CD4-positive, alpha-beta T cell treated with Interleukin-1 beta for 1 hour (primary cell): ENCODE data around the gene TMEM79.
A peak's percentile ranks its signal among the peaks of the same experiment; 100 is the strongest.

Source experiments
- DNase-seq, 2 donors: peaks; one replicate each; pipeline ENCODE4 v3.0.0-alpha.2; 2020 to 2022

TMEM79 gene, protein sequence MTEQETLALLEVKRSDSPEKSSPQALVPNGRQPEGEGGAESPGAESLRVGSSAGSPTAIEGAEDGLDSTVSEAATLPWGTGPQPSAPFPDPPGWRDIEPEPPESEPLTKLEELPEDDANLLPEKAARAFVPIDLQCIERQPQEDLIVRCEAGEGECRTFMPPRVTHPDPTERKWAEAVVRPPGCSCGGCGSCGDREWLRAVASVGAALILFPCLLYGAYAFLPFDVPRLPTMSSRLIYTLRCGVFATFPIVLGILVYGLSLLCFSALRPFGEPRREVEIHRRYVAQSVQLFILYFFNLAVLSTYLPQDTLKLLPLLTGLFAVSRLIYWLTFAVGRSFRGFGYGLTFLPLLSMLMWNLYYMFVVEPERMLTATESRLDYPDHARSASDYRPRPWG

DNA sequence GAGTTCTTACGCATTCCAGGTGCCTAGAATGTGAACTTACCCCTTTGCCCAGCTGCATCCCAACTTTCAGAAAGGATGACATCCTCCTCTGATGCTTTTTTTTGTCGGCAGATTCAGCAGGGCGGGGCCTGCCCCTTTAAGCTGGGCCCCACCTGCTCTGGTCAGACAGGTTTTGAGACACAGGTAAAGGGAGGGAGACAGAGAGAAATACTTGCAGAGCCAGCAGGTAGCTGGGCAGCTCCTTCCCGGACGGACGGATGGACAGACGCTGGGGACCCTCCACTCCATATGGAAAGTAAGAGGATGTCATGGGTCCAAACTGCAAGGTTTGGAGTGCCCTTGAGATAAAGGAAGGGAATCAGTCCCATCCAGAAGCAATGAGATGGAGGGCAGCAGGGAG, at the start of gene TMEM79:
TSS of gene TMEM79 (plus strand) at position 214 of the 400 bp plus-strand sequence. CDS start 902 bp downstream, outside the sequence.
- no peak for DNase-seq

DNA sequence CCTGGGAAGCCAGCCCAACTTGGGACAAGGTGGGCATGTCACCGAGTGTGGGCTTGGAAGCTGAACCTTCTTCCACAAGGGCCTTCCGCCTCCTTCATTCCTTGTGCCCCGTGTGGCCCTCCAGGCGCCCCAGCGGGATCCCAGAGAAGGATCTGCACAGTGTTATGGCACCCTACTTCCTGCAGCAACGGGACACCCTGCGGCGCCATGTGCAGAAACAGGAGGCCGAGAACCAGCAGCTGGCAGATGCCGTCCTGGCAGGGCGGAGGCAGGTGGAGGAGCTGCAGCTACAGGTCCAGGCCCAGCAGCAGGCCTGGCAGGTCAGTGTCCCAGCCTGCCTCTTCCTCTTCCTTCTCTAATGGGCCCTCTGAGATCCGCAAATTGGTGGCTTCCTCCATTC, 48.0 kb upstream of the TMEM79 start:
- no peak for DNase-seq

DNA sequence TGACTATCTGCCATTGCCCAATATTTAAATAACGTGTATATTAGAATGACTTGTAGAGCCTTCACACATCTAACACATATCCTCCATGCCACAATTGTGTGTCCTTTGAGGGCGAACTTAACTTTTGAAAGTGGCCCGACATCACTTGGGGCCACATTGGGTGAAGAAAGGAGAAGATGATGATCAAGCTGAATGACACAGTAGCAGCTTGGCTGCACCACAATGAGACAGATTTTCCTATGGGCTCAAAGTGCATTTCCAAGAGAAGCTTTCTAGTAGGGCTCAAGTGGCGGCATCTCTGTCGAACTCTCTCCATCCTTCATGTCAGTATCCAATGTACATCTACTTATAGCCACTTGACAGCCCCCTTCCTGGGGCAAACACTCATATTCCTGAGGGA, 45.9 kb upstream of the TMEM79 start:
- DNase-seq = no peak

DNA sequence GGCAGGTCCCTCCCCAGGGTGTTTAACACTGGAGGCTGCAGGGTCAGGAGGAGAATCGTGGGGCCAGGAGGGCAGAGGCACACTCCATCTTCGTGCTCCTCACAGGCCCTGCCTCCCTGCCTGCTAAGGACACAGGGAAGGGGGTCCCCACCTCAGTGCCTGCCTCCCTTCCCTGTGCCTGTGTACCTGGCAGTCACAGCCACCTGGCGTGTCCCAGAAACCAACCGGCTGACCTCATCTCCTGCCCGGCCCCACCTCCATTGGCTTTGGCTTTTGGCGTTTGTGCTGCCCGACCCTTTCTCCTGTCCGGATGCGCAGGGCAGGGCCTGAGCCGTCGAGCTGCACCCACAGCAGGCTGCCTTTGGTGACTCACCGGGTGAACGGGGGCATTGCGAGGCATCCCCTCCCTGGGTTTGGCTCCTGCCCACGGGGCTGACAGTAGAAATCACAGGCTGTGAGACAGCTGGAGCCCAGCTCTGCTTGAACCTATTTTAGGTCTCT, 42.8 kb upstream of the TMEM79 start:
- no peak for DNase-seq

DNA sequence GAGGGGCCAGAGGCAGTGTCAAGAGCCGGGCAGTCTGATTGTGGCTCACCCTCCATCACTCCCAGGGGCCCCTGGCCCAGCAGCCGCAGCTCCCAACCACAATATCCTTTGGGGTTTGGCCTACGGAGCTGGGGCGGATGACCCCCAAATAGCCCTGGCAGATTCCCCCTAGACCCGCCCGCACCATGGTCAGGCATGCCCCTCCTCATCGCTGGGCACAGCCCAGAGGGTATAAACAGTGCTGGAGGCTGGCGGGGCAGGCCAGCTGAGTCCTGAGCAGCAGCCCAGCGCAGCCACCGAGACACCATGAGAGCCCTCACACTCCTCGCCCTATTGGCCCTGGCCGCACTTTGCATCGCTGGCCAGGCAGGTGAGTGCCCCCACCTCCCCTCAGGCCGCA, 42.2 kb upstream of the TMEM79 start, which contains the start of gene BGLAP:
TSS of gene BGLAP (plus strand) at position 259 of the 400 bp plus-strand sequence. CDS start at position 307, 48 bp downstream.
- DNase-seq = no peak

DNA sequence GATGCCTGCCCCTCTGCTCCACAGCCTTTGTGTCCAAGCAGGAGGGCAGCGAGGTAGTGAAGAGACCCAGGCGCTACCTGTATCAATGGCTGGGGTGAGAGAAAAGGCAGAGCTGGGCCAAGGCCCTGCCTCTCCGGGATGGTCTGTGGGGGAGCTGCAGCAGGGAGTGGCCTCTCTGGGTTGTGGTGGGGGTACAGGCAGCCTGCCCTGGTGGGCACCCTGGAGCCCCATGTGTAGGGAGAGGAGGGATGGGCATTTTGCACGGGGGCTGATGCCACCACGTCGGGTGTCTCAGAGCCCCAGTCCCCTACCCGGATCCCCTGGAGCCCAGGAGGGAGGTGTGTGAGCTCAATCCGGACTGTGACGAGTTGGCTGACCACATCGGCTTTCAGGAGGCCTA, 41.4 kb upstream of the TMEM79 start:
- DNase-seq = no peak

DNA sequence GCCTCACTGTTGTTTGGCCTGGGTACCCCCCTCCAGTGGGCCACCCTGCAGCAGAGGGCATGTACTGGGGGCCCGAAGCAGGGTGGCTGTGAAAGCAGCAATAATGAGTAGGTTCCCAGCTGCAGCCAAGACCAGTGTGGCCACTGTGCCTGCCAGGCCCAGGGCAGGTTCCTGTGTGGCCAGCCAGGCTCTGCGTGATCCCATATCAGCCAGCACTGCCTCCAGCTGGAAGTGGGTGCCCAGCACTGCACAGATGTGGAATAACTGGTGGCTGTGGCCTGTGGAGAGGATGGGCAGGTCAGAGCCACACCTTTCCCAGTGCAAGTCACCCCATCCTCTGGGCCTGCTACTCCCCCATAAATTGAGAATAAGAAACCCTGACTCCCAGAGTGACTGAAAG, 40.0 kb upstream of the TMEM79 start:
- DNase-seq = no peak

DNA sequence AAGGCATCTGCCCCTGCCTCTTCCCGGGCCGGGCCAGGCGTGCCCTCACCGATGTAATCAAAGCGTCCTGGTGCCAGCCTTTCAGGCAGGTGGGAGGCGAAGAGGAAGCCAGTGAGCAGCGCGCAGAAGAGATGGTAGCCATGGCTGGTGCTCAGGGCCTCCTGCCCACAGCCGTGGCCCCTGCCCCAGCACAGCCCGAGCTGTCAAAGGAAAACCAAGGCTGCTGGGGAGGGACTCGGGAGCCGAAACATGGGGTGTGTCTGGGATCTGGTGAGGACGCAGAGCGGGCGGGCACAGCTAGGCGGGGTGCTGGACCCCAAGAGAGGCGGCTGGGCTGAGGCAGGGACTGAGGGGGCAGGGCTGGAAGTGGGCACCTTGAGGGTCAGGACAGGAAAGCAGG, 39.4 kb upstream of the TMEM79 start:
- no peak for DNase-seq

DNA sequence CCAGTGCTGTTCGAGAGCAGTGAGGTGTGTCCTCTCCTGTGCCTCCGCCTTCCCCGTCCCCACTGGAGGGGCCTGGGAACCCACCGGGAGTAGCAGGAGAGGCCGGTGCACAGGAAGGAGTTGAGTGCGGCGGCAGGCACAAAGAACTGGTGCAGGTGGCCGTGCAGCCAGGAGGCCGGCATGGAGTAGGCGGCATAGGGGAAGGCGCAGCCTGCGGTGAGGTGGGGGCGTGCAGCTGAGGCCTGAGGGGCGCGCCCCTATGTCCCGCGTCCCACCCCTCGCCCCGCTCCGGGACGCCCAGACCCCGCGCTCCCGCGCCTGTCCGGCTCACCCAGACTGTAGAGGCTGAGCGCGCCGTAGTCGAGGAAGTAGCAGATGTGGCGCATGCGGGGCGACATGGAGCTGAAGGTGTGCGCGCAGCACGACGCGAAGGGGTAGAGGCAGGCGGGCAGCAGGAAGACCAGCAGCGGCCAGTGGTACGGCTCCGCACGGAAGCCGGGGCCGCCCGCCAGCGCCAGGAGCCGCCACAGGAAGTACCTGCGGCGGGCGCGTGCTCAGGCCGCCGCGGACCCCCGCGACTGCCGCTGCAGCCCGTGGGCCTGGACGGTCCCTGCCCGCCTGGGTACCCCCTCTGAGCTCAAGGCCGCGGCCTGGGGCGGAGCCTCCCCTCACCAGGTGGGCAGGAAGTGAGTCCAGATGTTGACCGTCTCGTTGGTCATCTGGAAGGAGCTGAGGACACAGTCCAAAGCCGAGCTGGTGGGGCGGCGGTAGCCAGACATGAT, 38.5 kb upstream of the TMEM79 start:
- DNase-seq = peak; percentile 25 to 27

DNA sequence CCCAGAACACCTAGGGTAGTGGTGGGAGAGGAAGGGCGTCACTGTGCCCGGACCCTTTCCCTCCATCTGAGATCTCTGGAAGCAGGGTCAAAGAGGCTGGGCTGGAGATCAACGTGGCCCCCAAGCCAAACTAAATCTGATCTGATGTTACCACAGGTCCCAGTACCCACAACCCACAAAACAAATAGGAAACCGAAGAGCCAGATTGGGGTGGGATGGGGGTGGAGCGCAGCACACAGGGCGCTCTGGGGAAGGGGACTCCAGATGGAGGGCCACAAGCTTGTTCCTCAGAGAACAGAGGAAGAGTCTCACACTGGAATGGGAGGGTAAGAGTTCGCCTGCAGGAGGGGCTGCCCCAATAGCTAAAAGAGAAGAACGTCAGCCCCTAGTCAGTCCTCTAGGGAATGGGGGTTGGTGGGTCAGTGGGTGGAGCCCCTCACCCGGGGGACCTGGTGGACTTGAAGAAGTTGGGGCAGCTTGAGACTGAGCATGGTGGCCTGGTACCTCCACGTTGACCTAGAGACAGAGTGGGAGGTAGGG, 37.8 kb upstream of the TMEM79 start:
- no peak for DNase-seq

DNA sequence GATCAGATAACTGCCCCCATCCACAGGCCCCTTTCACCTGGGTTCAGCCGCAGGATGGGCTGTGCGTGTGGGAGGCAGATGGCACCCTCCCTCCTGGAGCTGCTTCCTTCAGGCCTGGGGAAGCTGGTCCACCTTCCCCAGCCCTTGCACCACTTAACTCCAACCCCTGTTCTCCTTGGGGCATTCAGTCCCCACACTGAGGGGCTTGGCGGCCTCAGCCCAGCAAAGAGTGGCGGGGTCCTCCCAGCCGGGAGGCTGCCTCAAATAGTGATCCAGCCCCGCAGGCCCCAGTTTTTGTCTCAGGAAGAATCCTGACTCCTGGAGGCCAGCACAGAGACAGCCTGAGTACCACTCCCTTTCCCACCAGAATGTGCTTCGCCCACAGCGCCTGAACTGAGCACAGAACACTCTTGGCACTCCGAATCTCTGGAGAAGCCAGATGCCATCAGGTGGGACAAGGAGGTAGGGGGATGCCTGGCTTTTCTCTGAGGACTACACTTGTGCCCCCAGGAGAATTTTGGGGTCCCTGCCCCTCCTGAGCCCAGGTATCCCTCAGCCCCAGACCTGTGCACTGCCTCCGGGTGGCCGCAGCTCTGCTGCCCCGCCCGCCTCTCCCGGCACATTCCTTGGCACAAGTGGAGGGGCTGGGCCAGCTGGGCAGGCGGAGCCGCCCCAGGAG, 37.2 kb upstream of the TMEM79 start:
- no peak for DNase-seq

DNA sequence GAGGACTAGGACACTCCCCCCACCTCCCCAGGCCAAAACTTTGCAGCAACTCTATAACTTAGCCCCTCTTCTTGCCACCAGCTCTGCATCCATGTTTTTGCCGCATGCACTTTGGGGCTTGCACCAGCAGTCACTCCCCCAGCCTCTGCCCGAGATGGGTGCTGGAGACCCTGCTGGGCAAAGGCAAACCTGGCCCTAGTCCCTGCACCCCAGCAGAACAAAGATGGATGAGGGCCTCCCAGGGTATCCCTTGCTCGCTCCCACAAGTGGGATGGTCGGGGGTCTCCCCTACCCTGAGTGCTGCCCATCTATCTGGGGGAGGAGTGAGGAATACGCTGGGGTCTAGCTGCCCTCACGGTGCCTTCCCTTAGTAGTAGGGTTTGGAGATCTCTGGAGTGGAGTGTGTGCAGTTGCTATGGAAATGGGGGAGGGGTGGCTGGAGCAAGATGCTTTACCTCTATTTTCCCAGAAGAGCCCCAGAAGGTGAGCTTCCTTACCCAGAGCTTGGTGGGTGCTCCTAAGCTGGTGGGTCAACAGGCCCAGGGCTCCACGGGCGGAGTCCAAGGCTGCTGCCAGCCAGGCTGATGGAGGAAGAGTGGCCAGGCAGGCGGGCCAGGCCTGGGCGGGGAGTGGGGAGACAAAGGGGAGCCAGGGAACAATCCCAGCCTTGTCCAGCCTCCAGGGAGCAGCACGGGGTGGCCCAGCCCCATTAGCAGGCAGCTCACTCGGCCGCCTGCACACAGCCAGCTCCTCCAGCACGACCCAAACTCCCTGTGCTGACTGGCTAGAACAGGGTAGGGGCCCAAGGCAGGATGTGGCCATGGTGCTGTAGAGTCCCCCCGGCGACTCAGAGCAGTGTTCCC, 36.4 kb upstream of the TMEM79 start, which contains the start of gene PAQR6:
TSS of gene PAQR6 (minus strand) at position 597 of the 863 bp plus-strand sequence. CDS start 1,325 bp downstream, outside the sequence.
- no peak for DNase-seq

DNA sequence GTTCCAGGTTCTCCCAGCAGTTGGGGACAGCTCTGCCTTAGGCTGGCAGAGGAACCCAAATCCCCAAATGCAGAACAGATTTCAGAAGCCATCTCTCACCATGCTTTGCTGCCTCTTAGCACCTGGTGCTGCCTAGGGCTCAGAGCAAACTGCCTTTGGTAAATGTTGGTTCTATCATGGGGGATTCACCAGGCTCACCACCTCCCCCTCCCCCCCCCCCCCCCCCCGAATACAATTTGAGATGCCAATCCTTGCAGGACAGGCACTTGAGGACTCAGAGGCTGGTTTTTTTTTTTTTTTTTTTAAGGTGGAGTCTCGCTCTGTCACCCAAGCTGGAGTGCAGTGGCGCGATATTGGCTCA, 35.8 kb upstream of the TMEM79 start:
- DNase-seq = no peak

DNA sequence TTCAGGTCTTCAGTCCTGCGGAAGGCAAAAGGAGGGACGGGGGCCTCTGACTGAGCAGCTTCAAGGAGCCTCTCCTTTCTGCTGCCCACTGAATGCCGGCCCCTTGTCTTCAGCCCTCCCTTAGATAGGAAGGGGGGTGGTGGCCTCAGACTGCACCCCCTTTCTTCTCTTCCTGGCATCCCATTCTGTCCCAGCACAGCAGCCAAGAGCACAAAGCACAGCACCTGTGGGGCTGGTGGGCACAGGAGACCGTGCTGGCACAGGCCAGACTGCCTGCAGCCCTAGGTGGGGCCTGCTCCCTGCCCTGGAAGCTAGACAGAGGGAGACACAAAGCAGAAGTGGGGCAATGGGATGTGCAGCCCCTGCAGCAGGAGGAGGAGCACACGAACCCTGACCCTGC, 34.5 kb upstream of the TMEM79 start:
- no peak for DNase-seq

DNA sequence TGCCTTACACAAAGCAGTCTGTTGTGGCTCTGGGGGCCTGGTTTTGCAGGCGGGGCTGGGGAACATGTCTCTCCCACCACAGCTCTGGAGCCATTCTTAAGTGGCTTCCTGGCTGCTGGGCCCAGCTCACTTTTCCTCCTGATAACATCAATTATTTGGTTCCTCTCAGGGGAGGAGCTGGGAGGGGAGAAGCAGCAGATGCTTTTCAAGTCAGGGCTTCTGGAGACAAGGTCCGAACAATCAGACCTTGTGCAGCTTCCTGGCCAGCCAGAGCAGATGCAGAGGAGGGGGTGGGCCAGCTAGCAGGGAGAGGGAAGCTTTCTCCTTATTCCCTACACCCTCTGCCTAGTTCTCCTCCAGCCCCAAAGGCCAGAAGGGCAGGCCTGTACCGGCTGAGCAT, 32.6 kb upstream of the TMEM79 start:
- DNase-seq = no peak

DNA sequence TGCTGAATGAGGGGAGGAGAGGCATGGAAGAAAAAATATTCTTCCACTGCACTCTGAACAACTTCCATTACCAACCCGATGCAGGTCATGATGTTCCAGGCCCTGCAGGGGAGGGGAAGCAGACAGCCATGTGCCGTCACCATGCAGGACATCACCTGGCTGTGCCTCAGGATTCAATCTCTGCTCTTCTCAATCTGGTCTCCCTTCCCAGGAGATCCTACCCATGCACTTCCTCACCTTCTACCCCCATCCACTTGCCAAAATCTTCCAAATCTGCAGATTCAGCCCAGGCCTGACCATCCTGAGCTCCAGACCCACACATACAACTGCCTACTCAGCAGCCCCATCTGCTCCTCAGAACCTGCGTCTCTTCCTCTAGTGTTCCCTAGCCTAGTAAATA, 30.5 kb upstream of the TMEM79 start:
- DNase-seq = no peak

DNA sequence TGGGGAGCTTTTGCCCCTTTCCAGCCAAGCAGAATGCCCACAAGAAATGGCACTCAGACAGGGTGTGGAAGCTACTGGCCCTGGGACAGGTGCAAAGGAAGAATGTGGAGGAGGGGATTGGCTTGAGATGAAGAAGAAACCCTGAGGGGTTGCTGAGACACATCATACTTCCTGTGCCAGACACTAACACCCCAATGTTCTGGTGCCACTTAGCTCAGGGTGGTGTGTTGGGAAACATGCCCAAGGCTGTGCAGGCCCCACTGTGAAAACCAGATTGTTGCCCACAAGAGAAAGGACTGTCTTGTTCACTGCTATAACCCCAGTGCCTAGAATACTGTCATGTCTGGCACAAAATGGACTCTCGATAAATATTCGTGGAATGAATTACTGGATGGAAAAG, 26.4 kb upstream of the TMEM79 start:
- no peak for DNase-seq

DNA sequence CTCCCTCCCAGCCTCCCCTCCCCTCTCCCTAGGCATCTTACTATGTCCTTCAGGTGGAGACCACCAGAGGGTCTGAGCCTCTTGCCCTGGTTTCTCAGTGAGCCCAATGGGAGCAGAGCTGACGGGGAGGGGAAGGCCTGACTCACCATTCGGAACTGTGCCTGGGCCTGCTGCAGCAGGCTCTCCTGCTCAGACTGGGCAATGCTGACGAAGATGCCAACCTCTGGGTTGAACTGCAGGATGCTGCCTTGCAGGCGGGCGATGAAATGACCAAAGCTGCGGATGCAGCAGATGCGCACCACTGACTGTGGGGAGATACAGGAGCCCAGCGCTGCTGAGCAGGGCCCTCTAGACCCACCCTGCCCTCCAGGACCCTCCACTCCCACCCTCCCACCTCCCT, 25.3 kb upstream of the TMEM79 start:
- DNase-seq = no peak

DNA sequence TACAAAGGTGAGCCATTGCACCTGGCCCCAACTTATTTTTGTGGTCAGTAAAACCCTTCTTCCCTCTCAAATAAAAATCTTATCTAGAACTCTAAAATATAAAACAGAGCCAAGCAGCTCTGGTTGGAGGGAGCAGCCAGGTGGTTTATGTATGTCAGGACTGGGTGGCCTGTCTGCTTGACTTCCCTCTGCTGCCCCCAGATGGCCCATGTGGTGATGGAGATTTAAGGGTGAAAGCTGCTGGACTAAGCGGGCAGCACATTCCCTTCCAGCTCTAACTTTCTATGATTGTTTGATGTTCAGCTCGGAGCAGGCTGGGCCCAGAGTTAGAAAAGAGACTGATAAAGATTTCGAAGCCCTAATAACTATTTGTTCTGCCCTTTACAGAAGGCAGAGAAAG, 24.3 kb upstream of the TMEM79 start:
- no peak for DNase-seq

DNA sequence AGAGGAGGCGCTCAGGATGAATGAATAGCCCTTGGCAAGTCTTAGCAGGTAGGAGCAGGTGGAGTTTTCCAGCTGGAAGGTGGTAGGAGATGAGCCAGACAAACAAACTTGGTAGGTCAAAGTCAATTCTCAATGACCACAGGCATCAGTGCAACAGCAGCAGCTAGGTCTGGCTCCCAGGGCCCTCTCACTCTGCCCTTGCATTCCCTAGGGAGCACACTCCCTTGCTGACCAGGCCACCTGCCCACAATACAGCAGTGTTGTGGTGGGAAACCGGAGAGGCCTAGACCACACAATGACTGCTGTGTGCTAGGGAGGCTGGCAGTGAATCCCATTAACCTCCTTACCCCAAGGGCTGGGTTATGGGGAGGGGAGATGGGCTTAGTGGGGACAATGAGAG, 23.2 kb upstream of the TMEM79 start:
- DNase-seq = no peak

DNA sequence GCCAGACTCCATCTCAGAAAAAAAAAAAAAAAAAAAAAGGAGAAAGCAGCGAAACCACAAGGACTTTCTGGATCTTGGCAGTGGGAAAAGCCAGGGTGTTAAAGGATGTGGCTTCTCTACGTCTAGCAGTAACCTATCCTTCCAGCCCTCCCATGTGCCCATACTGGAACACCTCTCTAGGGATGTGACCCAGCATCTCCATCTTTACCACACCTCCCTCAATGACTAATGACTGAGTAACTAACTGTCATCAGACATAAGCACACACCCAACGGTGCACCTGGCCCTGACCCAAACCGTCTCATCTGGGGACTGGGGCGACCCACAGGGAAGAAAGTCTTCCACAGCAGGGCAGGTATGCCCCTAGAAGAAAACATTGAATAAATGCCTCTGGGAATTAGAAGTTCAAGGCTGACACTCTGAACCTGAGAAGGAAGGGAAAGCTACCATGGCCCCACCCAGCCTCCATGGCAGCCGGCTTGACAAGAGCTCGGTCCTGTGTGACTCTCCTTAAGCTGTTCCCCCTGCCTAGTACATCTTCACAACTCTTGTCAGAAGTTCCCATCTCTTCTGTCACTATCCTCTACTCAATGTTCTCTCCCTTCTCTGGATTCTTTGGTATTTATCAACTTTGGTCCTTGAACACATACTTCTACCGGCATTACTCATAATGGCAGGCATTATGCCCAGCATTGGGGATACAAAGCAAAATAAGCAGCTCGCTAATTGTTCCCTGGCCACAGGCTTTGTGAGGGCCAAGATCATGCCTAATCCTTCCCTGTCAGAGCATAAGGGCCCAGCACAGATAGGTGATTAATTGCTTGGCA, 21.5 kb upstream of the TMEM79 start:
- no peak for DNase-seq
